H7 (cell line): ENCODE results near the gene DKKL1. TPM values are rescaled to one million over a fixed set of nuclear protein-coding genes. Genes with fewer than 3 reads are reported as not detected.
A peak's percentile ranks its signal among the peaks of the same experiment; 100 is the strongest.

Experiments
- DNase-seq: peaks from one replicate; pipeline ENCODE4 v3.0.0; 2012
- H3K27me3 ChIP-seq: 2 replicates; pipeline ENCODE4 v1.6.0; 2011; ENCODE audit warnings: mild to moderate bottlenecking, low read length; ENCODE audit not compliant: control insufficient read depth, insufficient read depth
- H3K36me3 ChIP-seq: replicated peaks from 2 replicates; pipeline ENCODE4 v1.5.1; 2011; ENCODE audit warnings: low read length; ENCODE audit not compliant: control insufficient read depth, insufficient read depth
- H3K4me3 ChIP-seq: 2 replicates; pipeline ENCODE4 v1.5.1; 2011; ENCODE audit warnings: low read depth, mild to moderate bottlenecking, control low read depth, low read length, moderate library complexity; ENCODE audit not compliant: insufficient read depth
- total RNA-seq: library from RNA; depleted of rRNA; stranded (reverse); fragments of >200 nt; shearing (Covaris generic); gene quantifications from 2 replicates; pipeline ENCODE4 v1.2.3, GENCODE V29; 2014

Gene DKKL1
- total RNA-seq, 1 experiment from 2014 or later: 4.3 TPM

GRCh38 chr19:49344505-49345423 lies 18.9 kb upstream of the DKKL1 start:
- Histone ChIP-seq H3K36me3 (peaks cover 55% of the 10 kb centered on the region), H3K27me3 (no peaks in the 10 kb centered on the region)
- DNase-seq: no peak

GRCh38 chr19:49347191-49347590 lies 16.5 kb upstream of the DKKL1 start:
- Histone ChIP-seq H3K27me3 (no peaks in the 10 kb centered on the region), H3K4me3 (no peak overlapping the region), H3K36me3 (peaks cover 55% of the 10 kb centered on the region)
- DNase-seq: peak; percentile 31

More at GRCh38 chr19:49344505-49345423, 18.9 kb upstream of the DKKL1 start:
- no peak overlapping the region for H3K4me3 ChIP-seq

DNA sequence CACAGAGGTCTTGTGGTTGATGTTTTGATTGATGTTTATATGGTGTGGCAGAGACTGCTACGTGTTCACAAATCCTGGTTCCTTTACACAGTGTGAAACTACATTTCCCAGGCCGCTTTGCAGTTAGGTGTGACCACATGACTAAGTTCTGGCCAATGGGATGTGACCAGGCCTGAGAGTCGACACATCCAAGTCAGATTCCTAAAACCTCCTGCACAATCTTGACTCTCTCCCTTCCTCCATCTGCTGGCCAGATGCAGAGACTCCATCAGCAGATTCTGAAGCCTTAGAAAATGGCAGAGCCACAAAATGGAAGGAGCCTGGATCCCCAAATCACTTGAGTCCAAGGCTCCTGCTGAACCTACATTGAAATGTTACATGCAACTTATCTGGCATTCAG lies 15.8 kb upstream of the DKKL1 start:
- peaks cover 51% of the 10 kb centered on the region for H3K36me3 ChIP-seq
- H3K4me3 ChIP-seq: no peak overlapping the region
- H3K27me3 ChIP-seq: no peaks in the 10 kb centered on the region
- DNase-seq: peak; percentile 89

GRCh38 chr19:49348305-49349189 lies 15.1 kb upstream of the DKKL1 start:
- DNase-seq: peak; percentile 33
- Histone ChIP-seq H3K4me3 (no peak overlapping the region), H3K36me3 (peaks cover 50% of the 10 kb centered on the region), H3K27me3 (no peaks in the 10 kb centered on the region)

DNA sequence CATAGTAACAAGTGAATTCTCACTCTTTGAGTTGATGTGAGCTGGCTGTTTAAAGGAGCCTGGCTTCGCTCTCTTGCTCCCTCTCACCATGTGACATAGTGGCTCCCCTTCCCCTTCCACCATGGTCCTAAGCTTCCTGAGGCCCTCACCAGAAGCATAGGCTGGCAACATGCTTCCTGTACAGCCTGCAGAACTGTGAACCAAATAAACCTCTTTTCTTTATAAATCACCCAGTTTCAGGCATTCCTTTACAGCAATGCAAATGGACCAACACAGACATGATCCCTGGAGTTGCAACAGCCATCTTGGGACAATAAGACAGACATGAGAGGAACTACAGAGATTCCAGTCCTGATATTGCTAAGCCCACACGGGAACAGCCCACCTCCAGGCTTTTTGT lies 14.1 kb upstream of the DKKL1 start:
- no peak for DNase-seq
- no peaks in the 10 kb centered on the region for H3K27me3 ChIP-seq
- H3K4me3 ChIP-seq: no peak overlapping the region
- H3K36me3 ChIP-seq: peaks cover 48% of the 10 kb centered on the region

DNA sequence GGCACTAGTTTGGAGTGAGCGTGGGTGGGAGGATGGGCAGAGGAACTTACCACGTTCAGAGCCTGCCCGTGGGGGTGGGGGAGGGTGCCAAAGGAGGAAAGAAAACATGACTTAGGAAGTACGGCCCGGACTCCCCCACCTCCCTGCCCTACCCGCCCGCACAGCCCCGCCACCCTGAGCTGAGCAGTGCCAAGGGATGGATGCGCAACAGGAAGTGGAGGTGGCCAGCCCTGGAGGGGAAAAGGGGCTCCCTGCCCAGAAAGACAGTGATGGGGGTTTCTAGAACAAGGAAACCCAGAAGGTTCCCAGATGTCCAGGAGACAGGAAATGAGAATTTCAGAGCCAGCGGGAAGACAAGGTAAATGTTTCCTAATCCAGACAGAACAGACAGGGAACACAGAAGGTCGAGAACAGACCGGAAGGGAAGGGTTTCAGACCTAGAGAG lies 7.7 kb upstream of the DKKL1 start:
- Histone ChIP-seq H3K4me3 (no peak overlapping the region), H3K27me3 (no peaks in the 10 kb centered on the region), H3K36me3 (peaks cover 39% of the 10 kb centered on the region)
- DNase-seq: peak; percentile 30

DNA sequence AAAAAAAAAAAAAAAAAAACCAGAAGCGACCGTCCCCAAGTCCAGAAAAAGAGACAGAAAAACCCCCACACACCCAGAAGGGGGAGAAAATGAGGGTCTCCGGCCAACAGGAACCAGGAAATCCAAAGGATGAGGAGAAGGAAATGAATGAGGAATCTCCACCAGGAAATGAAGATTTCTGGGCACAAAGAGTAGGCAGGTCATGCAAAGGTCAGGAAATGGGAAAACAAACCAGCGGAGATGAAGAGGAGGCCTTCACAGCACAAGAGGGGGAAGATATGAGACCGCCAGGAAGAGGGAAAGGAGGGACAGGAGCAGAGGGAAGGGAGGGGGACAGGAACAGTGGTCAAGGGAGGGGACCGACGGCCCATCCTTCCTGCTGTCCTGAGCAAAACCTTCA lies 7.3 kb upstream of the DKKL1 start:
- no peak overlapping the region for H3K4me3 ChIP-seq
- H3K36me3 ChIP-seq: peaks cover 36% of the 10 kb centered on the region
- peak; percentile 17 for DNase-seq
- no peaks in the 10 kb centered on the region for H3K27me3 ChIP-seq

DNA sequence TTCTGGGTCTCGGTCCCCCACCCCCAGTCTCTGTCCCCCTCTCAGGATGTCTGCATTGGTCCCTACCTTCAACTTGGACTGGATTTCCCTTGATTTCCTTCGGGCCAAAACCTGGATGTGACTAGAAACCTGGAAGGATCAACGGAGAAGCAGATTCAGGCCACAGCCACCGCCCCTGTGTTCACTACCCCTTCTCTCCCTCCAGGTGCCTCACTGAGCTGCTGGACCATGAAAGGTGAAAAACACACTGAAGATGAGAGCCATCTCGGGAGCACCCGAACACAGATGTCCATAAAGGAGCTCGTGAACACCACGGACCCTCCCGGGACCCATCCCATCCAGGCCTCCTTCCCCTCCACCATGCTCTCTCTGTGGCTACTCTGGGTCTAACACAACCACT lies 6.5 kb upstream of the DKKL1 start:
- DNase-seq: peak; percentile 5
- Histone ChIP-seq H3K36me3 (peaks cover 34% of the 10 kb centered on the region), H3K27me3 (no peaks in the 10 kb centered on the region), H3K4me3 (no peak overlapping the region)

DNA sequence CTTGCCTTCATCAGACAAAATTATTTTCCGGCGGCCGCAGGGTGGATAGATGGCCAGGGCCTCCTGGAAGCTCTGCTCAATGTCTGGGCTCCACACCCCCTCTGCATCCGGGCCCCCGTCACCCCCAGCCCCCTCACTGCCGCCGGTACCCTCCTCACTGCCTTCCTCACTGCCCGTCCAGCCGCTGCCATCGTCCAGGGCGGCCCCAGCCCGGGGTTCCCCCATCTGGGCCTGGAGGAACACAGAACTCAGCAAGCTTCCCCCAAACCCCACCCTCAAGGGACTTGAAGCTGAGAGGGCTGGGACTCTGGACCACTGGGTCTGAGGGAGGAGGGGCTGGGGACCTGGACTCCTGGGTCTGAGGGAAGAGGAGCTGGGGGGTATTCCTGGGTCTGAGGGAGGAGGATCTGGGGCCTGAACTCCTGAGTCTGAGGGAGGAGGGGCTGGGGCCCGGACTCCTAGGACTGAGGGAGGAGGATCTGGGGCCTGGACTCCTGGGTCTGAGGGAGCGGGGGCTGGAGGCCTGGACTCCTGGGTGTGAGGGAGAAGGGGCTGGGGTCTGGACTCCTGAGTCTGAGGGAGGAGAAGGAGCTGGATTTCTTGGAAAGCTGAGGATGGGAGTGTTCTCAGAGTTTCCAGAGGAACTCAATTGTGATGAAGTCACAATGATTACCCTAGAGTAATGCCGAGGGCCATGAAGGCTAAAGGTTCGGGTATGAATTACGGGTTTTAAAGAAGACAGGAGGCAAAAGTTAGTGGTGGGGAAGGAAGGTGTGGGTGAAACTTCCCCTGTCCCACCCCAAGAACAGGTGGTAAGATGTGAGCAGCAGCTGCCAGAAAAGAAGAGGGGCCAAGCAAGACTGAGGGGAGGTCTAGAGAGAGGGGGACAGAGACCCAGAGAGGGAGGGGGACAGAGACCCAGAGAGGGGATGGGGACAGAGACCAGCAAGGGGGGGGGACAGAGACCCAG lies 3.5 kb upstream of the DKKL1 start:
- peak; percentile 50 for DNase-seq
- no peaks in the 10 kb centered on the region for H3K27me3 ChIP-seq
- H3K4me3 ChIP-seq: no peak overlapping the region
- peaks cover 23% of the 10 kb centered on the region for H3K36me3 ChIP-seq

DNA sequence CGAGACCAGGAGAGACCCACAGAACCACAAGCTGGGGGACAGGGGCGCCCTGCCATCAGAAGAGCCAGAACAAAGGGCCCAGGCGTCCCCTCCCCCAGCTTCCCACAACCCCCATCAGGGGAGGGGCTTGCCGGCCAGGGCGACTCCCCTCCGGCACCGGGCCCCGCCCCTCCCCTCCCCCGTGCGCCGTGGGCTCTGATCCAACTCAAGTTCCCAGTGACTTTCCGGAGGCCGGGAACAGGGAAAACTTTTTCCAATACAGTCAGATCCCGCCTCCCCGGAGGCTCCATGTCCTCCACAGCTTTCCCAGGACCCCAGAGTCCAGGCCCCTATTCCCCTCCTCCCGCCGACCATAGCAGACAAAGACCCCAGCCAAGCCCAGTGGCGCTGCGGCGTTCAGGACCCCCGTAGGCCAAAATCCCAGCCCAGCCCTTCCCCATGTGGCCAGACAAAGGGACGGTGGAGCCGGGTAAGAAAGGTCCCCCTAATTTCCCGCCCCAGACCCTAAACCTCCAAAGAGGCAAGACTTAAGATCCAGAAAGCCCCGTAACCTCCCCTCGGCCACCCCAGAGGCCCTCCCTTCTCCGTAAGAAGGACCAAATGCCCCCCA lies 2.1 kb upstream of the DKKL1 start:
- H3K36me3 ChIP-seq: peaks cover 19% of the 10 kb centered on the region
- H3K4me3 ChIP-seq: peak overlapping the region; percentile 98
- peak; percentile 97 for DNase-seq
- H3K27me3 ChIP-seq: no peaks in the 10 kb centered on the region

GRCh38 chr19:49362048-49362928 lies 1.4 kb upstream of the DKKL1 start, which contains the start of gene TEAD2:
Gene TEAD2, minus strand, starts transcription at chr19:49362416. Its CDS starts 2,341 bp downstream, at chr19:49360075.
- DNase-seq: peak; percentile 98
- H3K27me3 ChIP-seq: no peaks in the 10 kb centered on the region
- H3K36me3 ChIP-seq: peaks cover 13% of the 10 kb centered on the region
- peak within 1 kb of the TSS; percentile 98 for H3K4me3 ChIP-seq

GRCh38 chr19:49362929-49363267 lies 779 bp upstream of the DKKL1 start:
- peak; percentile 67 for DNase-seq
- Histone ChIP-seq H3K4me3 (peak overlapping the region; percentile 98), H3K36me3 (peaks cover 10% of the 10 kb centered on the region)

More at GRCh38 chr19:49362929-49363267, 779 bp upstream of the DKKL1 start:
- no peaks in the 10 kb centered on the region for H3K27me3 ChIP-seq
